NCI-H510A (cell line): ENCODE results near the gene MED15.

Experiments used
- DNase-seq: peaks from one replicate; lab custom pipeline; 2025; lab: John Stamatoyannopoulos, UW

Gene MED15

GRCh38 chr22:20626811-20627210, 119.4 kb downstream of the MED15 start:
- no peak for DNase-seq

- DNase-seq, result no peak
Measured at GRCh38 chr22:20627432-20627831, 120.0 kb downstream of the MED15 start.

GRCh38 chr22:20628081-20628939, 120.9 kb downstream of the MED15 start:
- no peak for DNase-seq

- no peak for DNase-seq
Measured at GRCh38 chr22:20629401-20629800, 122.0 kb downstream of the MED15 start.

- no peak for DNase-seq
Measured at GRCh38 chr22:20630873-20631617, 123.6 kb downstream of the MED15 start.

GRCh38 chr22:20632082-20632481, 124.7 kb downstream of the MED15 start:
- DNase-seq, result no peak

- DNase-seq, result no peak
Measured at GRCh38 chr22:20632518-20632917, 125.1 kb downstream of the MED15 start.

- DNase-seq, result no peak
Measured at GRCh38 chr22:20634560-20635226, 127.3 kb downstream of the MED15 start.

- no peak for DNase-seq
Measured at GRCh38 chr22:20635227-20635591, 127.8 kb downstream of the MED15 start.

- DNase-seq, result no peak
Measured at GRCh38 chr22:20636075-20636812, 128.8 kb downstream of the MED15 start.

- DNase-seq, result no peak
Measured at GRCh38 chr22:20636945-20637344, 129.5 kb downstream of the MED15 start.
